ENCODE results near the gene BEND2. TPM values are rescaled to one million over a fixed set of nuclear protein-coding genes. Genes with fewer than 3 reads are reported as not detected.

BEND2 gene
- total RNA-seq, 1 donor from 2014 or later: not detected

DNA sequence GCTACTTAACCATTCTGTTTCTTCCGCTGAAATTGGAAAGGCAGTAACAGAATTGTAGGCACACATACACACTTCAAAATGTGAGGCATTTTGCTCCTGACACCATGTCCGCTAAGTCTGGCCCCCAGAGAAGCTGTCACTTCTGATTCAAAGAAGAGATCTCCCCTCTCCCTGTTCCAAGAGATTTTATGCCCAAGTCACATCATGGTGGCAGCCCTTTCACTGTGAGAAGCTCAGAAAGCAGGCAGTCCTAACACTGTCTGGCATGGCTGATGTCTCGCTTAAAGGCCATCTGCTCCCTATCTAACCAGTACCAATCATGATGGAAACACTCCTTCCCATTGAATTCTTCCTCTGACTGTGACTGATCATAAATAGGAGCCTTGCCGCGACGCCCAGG lies 83.9 kb downstream of the BEND2 start:
- DNase-seq (ENCODE audit: low read depth): no peak
- H3K27me3 ChIP-seq (ENCODE audit: control insufficient read depth, insufficient read depth, low read length): no peaks in the 10 kb centered on the region
- TF ChIP-seq, protein P1, sequence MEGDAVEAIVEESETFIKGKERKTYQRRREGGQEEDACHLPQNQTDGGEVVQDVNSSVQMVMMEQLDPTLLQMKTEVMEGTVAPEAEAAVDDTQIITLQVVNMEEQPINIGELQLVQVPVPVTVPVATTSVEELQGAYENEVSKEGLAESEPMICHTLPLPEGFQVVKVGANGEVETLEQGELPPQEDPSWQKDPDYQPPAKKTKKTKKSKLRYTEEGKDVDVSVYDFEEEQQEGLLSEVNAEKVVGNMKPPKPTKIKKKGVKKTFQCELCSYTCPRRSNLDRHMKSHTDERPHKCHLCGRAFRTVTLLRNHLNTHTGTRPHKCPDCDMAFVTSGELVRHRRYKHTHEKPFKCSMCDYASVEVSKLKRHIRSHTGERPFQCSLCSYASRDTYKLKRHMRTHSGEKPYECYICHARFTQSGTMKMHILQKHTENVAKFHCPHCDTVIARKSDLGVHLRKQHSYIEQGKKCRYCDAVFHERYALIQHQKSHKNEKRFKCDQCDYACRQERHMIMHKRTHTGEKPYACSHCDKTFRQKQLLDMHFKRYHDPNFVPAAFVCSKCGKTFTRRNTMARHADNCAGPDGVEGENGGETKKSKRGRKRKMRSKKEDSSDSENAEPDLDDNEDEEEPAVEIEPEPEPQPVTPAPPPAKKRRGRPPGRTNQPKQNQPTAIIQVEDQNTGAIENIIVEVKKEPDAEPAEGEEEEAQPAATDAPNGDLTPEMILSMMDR (IDR thresholded peaks at IDR 0.05; ENCODE audit: insufficient read depth, low read length, poor library complexity, severe bottlenecking): no peak
- H3K4me3 ChIP-seq (ENCODE audit: low read depth, low read length): no peak overlapping the region
- H3K36me3 ChIP-seq (ENCODE audit: control insufficient read depth, insufficient read depth, low read length): no peaks in the 10 kb centered on the region

DNA sequence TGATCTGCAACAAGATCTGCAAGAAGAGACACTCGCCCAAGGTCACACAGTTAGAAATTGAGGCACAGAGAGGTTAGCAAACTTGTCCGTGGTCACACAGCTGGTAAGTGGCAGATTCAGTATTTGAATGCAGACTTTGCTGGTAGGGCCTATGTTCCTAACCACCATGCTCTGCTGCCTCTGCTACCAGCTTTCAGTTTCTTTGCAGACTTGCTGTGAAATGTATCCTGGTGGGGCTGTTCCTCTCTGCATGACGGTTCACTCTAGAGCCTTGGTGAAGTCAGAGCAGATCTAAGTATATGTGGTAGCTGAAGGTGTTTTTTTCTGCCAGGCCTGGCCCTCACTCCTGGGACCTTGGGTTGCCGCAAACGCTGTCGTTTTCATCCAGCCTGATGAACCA lies 87.1 kb downstream of the BEND2 start:
- TF ChIP-seq, protein P1 (IDR thresholded peaks at IDR 0.05; ENCODE audit: insufficient read depth, low read length, poor library complexity, severe bottlenecking): no peak
- no peaks in the 10 kb centered on the region for H3K27me3 ChIP-seq (ENCODE audit: control insufficient read depth, insufficient read depth, low read length)
- DNase-seq (ENCODE audit: low read depth): no peak
- H3K36me3 ChIP-seq (ENCODE audit: control insufficient read depth, insufficient read depth, low read length): no peaks in the 10 kb centered on the region
- no peak overlapping the region for H3K4me3 ChIP-seq (ENCODE audit: low read depth, low read length)

DNA sequence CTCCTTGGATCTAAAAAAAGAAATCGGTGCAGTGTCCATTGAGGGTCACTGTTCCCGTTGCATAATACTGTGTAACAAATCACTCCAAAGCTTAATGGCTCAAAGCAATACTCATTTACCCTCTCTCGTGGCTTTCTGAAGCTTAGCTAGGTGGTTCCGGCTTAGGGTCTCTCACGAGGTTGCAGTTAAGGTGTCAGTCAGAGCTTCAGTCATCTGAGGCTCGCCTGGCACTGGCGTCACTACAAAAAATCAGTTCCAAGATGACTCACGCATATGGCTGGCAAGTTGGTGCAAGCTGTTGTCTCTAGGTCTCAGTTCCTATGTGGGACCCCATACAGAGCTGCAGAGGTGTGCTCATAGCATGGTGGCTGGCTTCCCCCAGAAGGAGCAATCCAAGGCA lies 91.0 kb downstream of the BEND2 start:
- no peak for DNase-seq (ENCODE audit: low read depth)
- TF ChIP-seq, protein P1 (IDR thresholded peaks at IDR 0.05; ENCODE audit: insufficient read depth, low read length, poor library complexity, severe bottlenecking): no peak
- Histone ChIP-seq H3K36me3 (ENCODE audit: control insufficient read depth, insufficient read depth, low read length) (no peaks in the 10 kb centered on the region), H3K4me3 (ENCODE audit: low read depth, low read length) (no peak overlapping the region), H3K27me3 (ENCODE audit: control insufficient read depth, insufficient read depth, low read length) (no peaks in the 10 kb centered on the region)

DNA sequence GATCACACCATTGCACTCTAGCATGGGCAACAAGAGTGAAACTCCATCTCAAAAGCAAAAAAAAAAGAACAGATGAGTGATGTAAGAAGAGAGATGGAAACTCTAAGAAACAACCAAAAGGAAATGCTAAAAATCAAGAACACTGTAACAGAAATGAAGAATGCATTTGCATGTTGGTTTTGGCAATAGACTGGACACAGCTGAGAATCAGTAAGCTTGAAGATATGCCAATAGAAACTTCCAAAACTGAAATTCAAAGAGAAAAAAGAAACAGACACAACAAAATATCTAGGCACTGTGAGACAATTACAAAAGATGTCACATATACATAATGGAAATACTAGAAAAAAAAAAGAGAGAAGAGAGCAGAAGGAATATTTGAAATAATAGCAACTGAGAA lies 93.7 kb downstream of the BEND2 start:
- TF ChIP-seq, protein P1 (IDR thresholded peaks at IDR 0.05; ENCODE audit: insufficient read depth, low read length, poor library complexity, severe bottlenecking): no peak
- Histone ChIP-seq H3K36me3 (ENCODE audit: control insufficient read depth, insufficient read depth, low read length) (no peaks in the 10 kb centered on the region), H3K4me3 (ENCODE audit: low read depth, low read length) (no peak overlapping the region), H3K27me3 (ENCODE audit: control insufficient read depth, insufficient read depth, low read length) (no peaks in the 10 kb centered on the region)
- no peak for DNase-seq (ENCODE audit: low read depth)

DNA sequence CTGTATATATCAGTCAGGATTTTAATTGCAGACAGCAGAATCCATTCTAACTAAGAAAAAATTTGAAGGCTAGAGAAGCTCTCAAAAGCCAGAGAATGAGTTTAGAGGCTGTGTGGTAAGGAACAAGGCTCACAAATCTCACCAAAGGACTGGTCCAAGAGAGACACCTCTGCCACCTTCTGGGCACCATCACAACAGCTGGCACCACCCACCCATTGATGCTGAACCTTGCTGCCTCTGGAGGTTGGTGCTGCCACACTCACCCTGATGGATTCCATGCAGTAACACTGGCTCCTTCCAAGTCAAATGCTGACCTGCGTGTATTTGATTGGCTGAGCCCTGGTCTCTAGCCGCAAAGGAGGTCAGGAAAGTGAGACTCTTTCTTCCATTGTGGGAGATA lies 100.8 kb downstream of the BEND2 start:
- Histone ChIP-seq H3K4me3 (ENCODE audit: low read depth, low read length) (no peak overlapping the region), H3K36me3 (ENCODE audit: control insufficient read depth, insufficient read depth, low read length) (no peaks in the 10 kb centered on the region), H3K27me3 (ENCODE audit: control insufficient read depth, insufficient read depth, low read length) (no peaks in the 10 kb centered on the region)
- DNase-seq (ENCODE audit: low read depth): no peak
- TF ChIP-seq, protein P1 (IDR thresholded peaks at IDR 0.05; ENCODE audit: insufficient read depth, low read length, poor library complexity, severe bottlenecking): no peak

Other genes starting within 250 kb of the BEND2 start
- 1.2 and 1.5 TPM in 2 replicates for gene SCML2, start 133.8 kb upstream of the BEND2 start, total RNA-seq
- 6.9 and 8.6 TPM in 2 replicates for gene CDKL5, start 204.7 kb upstream of the BEND2 start, total RNA-seq